Right lobe of liver (tissue), 4 donors: ENCODE measurements around the gene UMOD.

ENCODE experiments used
- POLR2A ChIP-seq: fragments of 450-650 bp; IDR thresholded peaks from one replicate; pipeline ENCODE4 v1.6.1; 2017; ENCODE audit warnings: antibody characterized with exemption, mild to moderate bottlenecking
- TF ChIP-seq, protein P1 (sequence below), 4 donors: fragments of 200-600 bp in 3 of 4; fragments of 450-650 bp in 1 of 4; IDR thresholded peaks; one replicate each; pipeline versions ENCODE4 v1.5.1 to v1.8.0; 2016 to 2022; ENCODE audit warnings: antibody characterized with exemption in 4 of 4, mild to moderate bottlenecking in 2 of 4
- donor health status: DM: no; HTN: no; CAD: no.
- donor health status: DM: no; HTN: no; CAD: no.
- donor health status: DM: no; HTN: yes; CAD: no.

DNA sequence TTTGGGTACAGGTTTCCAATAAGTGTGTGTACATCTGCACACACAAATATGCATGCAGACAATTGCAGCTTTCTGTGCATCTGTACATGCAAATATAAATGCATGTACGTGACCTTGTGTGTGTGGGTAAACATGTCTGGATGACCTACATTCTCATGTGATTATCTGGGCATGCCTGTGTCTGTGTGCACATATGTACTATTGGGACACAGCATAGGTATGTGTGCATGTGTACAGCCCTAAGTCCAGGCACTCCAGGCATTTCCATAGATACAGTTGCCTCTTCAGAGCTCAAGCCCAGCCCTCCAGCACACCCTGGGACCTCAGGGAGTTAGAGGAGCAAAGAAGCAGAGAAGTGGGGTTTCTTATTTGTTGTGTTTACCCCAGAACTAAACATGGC lies 18.1 kb downstream of the UMOD start:
- TF ChIP-seq, protein P1, sequence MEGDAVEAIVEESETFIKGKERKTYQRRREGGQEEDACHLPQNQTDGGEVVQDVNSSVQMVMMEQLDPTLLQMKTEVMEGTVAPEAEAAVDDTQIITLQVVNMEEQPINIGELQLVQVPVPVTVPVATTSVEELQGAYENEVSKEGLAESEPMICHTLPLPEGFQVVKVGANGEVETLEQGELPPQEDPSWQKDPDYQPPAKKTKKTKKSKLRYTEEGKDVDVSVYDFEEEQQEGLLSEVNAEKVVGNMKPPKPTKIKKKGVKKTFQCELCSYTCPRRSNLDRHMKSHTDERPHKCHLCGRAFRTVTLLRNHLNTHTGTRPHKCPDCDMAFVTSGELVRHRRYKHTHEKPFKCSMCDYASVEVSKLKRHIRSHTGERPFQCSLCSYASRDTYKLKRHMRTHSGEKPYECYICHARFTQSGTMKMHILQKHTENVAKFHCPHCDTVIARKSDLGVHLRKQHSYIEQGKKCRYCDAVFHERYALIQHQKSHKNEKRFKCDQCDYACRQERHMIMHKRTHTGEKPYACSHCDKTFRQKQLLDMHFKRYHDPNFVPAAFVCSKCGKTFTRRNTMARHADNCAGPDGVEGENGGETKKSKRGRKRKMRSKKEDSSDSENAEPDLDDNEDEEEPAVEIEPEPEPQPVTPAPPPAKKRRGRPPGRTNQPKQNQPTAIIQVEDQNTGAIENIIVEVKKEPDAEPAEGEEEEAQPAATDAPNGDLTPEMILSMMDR (IDR thresholded peaks at IDR 0.05), result no peak
- no peak for TF ChIP-seq POLR2A
